ENCODE measurements around the gene PLEKHG3.

PLEKHG3 gene

GRCh38 chr14:64732066-64732465 lies 27.8 kb downstream of the PLEKHG3 start:
- H3K4me3 ChIP-seq (ENCODE audit: low read depth, low read length): no peak overlapping the region
- TF ChIP-seq, protein P1, sequence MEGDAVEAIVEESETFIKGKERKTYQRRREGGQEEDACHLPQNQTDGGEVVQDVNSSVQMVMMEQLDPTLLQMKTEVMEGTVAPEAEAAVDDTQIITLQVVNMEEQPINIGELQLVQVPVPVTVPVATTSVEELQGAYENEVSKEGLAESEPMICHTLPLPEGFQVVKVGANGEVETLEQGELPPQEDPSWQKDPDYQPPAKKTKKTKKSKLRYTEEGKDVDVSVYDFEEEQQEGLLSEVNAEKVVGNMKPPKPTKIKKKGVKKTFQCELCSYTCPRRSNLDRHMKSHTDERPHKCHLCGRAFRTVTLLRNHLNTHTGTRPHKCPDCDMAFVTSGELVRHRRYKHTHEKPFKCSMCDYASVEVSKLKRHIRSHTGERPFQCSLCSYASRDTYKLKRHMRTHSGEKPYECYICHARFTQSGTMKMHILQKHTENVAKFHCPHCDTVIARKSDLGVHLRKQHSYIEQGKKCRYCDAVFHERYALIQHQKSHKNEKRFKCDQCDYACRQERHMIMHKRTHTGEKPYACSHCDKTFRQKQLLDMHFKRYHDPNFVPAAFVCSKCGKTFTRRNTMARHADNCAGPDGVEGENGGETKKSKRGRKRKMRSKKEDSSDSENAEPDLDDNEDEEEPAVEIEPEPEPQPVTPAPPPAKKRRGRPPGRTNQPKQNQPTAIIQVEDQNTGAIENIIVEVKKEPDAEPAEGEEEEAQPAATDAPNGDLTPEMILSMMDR (IDR thresholded peaks at IDR 0.05; ENCODE audit: low read depth, low read length): no peak
- in situ Hi-C loops (cut with HindIII; ENCODE audit: low sequenced_read_pairs): no loop called here
- no peak for DNase-seq (ENCODE audit: low read depth, low spot score)

- TF ChIP-seq, protein P1 (IDR thresholded peaks at IDR 0.05; ENCODE audit: low read depth, low read length): no peak
- no peak overlapping the region for H3K4me3 ChIP-seq (ENCODE audit: low read depth, low read length)
- DNase-seq (ENCODE audit: low read depth, low spot score): no peak
- in situ Hi-C loops (cut with HindIII; ENCODE audit: low sequenced_read_pairs): no loop called here
These were observed 28.4 kb downstream of the PLEKHG3 start for GRCh38 chr14:64732536-64733120.

DNA sequence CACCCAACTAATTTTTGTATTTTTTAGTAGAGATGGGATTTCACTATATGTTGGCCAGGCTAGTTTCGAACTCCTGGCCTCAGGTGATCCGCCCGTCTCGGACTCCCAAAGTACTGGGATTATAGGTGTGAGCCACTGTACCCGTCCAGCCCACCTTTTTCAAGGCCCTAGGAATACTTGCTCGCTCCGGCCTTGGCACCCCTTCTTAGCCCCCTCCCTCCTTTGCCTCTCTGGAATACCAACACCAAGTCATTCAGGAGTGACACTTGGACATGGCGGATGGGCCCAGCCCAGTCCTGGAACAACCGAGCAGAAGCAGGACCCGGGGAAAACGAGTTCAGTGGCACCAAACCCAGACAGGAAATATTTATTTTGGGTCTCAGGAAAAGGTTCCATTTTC lies 29.1 kb downstream of the PLEKHG3 start:
- TF ChIP-seq, protein P1 (IDR thresholded peaks at IDR 0.05; ENCODE audit: low read depth, low read length): no peak
- H3K4me3 ChIP-seq (ENCODE audit: low read depth, low read length): no peak overlapping the region
- in situ Hi-C loops (cut with HindIII; ENCODE audit: low sequenced_read_pairs): no loop called here
- DNase-seq (ENCODE audit: low read depth, low spot score): no peak

DNA sequence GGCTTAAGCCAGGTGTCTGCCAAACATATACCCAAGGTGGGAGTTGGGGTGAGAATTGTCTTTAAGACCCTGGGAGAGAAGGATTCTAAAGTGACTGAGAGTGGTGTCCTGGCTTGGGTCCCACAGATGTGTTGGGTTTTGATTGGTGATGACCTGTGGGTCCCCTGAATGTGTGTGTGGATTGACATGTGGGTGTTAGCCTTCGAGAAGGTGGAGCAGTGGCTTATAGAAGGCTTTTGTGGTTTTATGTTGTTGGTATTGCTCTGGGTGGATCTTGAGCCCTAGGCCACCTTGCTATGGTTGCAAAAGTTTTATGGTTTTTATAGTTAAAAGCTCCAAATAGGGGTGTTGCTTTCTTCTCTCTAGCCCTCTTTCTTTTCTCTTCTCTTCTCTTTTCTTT lies 29.7 kb downstream of the PLEKHG3 start:
- no peak for DNase-seq (ENCODE audit: low read depth, low spot score)
- in situ Hi-C loops (cut with HindIII; ENCODE audit: low sequenced_read_pairs): no loop called here
- no peak overlapping the region for H3K4me3 ChIP-seq (ENCODE audit: low read depth, low read length)
- TF ChIP-seq, protein P1 (IDR thresholded peaks at IDR 0.05; ENCODE audit: low read depth, low read length): no peak

DNA sequence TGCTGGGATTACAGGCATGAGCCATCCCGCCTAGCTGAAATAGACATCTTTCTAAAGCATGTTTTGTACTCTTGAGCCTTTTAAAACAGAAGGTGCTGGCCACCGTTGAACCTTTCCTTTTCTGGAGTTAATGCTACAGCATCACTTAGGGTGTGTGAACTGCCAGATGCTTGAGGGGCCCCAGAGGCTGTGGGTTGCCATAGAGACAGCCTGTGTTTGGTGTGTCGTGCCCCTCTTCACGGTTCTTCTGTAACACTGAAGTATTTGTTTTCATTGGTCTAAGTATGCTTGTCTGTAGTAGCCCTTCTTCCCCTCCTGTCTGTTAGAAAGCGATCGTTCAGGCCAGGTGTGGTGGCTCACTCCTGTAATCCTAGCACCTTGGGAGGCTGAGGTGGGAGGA lies 30.8 kb downstream of the PLEKHG3 start:
- no peak overlapping the region for H3K4me3 ChIP-seq (ENCODE audit: low read depth, low read length)
- in situ Hi-C loops (cut with HindIII; ENCODE audit: low sequenced_read_pairs): no loop called here
- no peak for DNase-seq (ENCODE audit: low read depth, low spot score)
- TF ChIP-seq, protein P1 (IDR thresholded peaks at IDR 0.05; ENCODE audit: low read depth, low read length): no peak

DNA sequence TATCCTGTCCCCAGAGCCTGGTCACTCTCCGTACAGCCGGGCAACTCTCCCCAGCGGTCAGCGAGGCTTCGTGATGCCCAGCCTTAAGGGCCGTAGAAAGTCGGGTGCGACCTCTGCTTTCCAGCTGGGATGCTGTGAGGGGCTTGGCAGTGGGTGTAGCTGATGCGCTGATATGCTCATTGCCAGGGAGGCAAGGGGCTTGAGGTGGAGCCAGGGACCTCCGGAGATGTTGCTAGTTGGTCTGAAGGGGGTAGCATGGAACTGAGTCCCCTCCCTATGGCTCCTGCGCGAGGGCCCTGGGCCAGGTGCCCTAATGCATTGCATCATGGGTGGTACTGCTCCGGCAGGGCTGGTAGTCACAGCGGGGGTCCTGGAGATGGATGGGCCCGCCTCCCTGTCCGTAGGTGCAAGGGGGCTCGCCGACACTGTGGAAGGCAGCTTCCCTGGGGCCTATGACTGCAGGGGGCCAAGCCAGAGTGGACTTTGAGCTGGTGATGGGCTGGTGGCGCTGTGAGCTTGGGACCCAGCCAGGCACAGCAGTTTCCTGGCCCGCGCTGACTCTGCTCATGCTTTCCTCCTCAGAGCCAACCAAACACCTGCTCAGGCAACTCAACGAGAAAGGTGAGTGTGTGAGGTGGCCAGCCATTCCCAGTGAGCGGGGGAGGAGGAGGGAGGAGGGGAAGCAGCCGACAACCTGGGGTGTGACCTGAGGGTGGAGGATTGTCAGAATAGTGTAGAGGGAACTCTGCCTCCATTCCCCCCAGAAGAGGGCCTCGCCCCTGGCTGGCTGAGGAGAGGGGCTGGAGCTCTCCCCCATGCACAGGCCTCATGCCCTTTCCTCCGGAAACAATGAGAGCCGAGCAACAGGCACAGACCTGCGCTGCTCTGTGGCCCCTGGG lies 32.3 kb downstream of the PLEKHG3 start:
- no peak overlapping the region for H3K4me3 ChIP-seq (ENCODE audit: low read depth, low read length)
- in situ Hi-C loops (cut with HindIII; ENCODE audit: low sequenced_read_pairs): no loop called here
- TF ChIP-seq, protein P1 (IDR thresholded peaks at IDR 0.05; ENCODE audit: low read depth, low read length): no peak
- DNase-seq (ENCODE audit: low read depth, low spot score): no peak
